Omental fat pad (tissue), 4 donors: ENCODE data around the gene ANKRD52. TPM values are rescaled to one million over a fixed set of nuclear protein-coding genes. Genes with fewer than 3 reads are reported as not detected.

ENCODE experiments used
- ATAC-seq: fragments of 150-250 bp; one replicate; pipeline ENCODE4 v1.9.1; 2016; ENCODE audit warnings: mild to moderate bottlenecking, moderate library complexity; ENCODE audit not compliant: low FRiP score
- DNase-seq: peaks from one replicate; pipeline ENCODE4 v3.0.0-alpha.2; 2019; ENCODE audit warnings: low spot score
- CTCF ChIP-seq, 3 donors: fragments of 450-650 bp; IDR thresholded peaks; one replicate each; pipeline ENCODE4 v1.5.1; 2016 to 2017; ENCODE audit warnings: antibody characterized with exemption in 3 of 3, mild to moderate bottlenecking in 3 of 3, moderate library complexity in 2 of 3
- total RNA-seq, 4 donors: library from RNA; depleted of rRNA; stranded (reverse); fragments of >200 nt; gene quantifications; one replicate each; pipeline ENCODE4 v1.1.0, GENCODE V29; 2016

Gene ANKRD52
- total RNA-seq, 4 donors from 2014 or later = 13.6 to 19.2 (median 16.8) TPM

GRCh38 chr12:56213878-56214277, 44.3 kb downstream of the ANKRD52 start:
- DNase-seq = no peak
- no peak for ATAC-seq
- no peak for TF ChIP-seq CTCF (IDR thresholded peaks at IDR 0.05)

- DNase-seq (no peak), ATAC-seq (no peak)
- TF ChIP-seq CTCF (IDR thresholded peaks at IDR 0.05) = no peak
Observed at GRCh38 chr12:56212361-56212760, 45.8 kb downstream of the ANKRD52 start.

GRCh38 chr12:56208006-56208405, 50.2 kb downstream of the ANKRD52 start:
- no peak for ATAC-seq
- no peak for DNase-seq
- TF ChIP-seq CTCF (IDR thresholded peaks at IDR 0.05) = no peak

GRCh38 chr12:56206452-56207166, 51.6 kb downstream of the ANKRD52 start:
- DNase-seq (no peak), ATAC-seq (peak; percentile 67)
- TF ChIP-seq CTCF (IDR thresholded peaks at IDR 0.05) = no peak

- no peak for TF ChIP-seq CTCF (IDR thresholded peaks at IDR 0.05)
- DNase-seq (no peak), ATAC-seq (no peak)
Observed at GRCh38 chr12:56205445-56205844, 52.7 kb downstream of the ANKRD52 start.

GRCh38 chr12:56204275-56204674, 53.9 kb downstream of the ANKRD52 start:
- no peak for ATAC-seq

More at GRCh38 chr12:56204275-56204674, 53.9 kb downstream of the ANKRD52 start:
- no peak for TF ChIP-seq CTCF (IDR thresholded peaks at IDR 0.05)
- DNase-seq = no peak
